GM23248 (cell line): Measurements from ENCODE around the gene MLST8. TPM values are rescaled to one million over a fixed set of nuclear protein-coding genes. Genes with fewer than 3 reads are reported as not detected.

Experiments
- DNase-seq: peaks from one replicate; pipeline ENCODE4 v3.0.0-alpha.2; 2015
- H2AFZ ChIP-seq: fragments of 200-600 bp; sonication (generic); 2 replicates; pipeline ENCODE4 v1.6.1; 2016; ENCODE audit warnings: antibody characterized with exemption
- H3F3A ChIP-seq: fragments of 200-600 bp; sonication (generic); 2 replicates; pipeline ENCODE4 v1.6.1; 2016; ENCODE audit warnings: mild to moderate bottlenecking, antibody characterized with exemption, mixed run types; ENCODE audit not compliant: insufficient read depth
- H3K27ac ChIP-seq: fragments of 200-600 bp; sonication (generic); 2 replicates; pipeline ENCODE4 v1.5.1; 2016; ENCODE audit warnings: mild to moderate bottlenecking
- H3K27me3 ChIP-seq: fragments of 200-600 bp; sonication (generic); replicated peaks from 2 replicates; pipeline ENCODE4 v1.6.1; 2016; ENCODE audit warnings: mild to moderate bottlenecking; ENCODE audit not compliant: insufficient read depth
- H3K36me3 ChIP-seq: fragments of 200-600 bp; sonication (generic); 2 replicates; pipeline ENCODE4 v1.6.1; 2016; ENCODE audit warnings: low read depth, mild to moderate bottlenecking
- H3K4me1 ChIP-seq: fragments of 200-600 bp; sonication (generic); 2 replicates; pipeline ENCODE4 v1.6.1; 2016; ENCODE audit warnings: mild to moderate bottlenecking; ENCODE audit not compliant: insufficient read depth
- H3K4me2 ChIP-seq: fragments of 200-600 bp; sonication (generic); one replicate; pipeline ENCODE4 v1.6.1; 2016; ENCODE audit warnings: mild to moderate bottlenecking; ENCODE audit not compliant: unreplicated experiment
- H3K4me3 ChIP-seq: fragments of 200-600 bp; sonication (generic); 2 replicates; pipeline ENCODE4 v1.5.1; 2016; ENCODE audit warnings: mild to moderate bottlenecking
- H3K79me2 ChIP-seq: fragments of 200-600 bp; sonication (generic); 2 replicates; pipeline ENCODE4 v1.6.1; 2016; ENCODE audit warnings: mild to moderate bottlenecking; ENCODE audit not compliant: insufficient read depth
- H3K9ac ChIP-seq: fragments of 200-600 bp; sonication (generic); 2 replicates; pipeline ENCODE4 v1.6.1; 2016; ENCODE audit warnings: mild to moderate bottlenecking
- H3K9me2 ChIP-seq: fragments of 200-600 bp; sonication (generic); 2 replicates; pipeline ENCODE4 v1.6.1; 2016; ENCODE audit warnings: mixed run types, mild to moderate bottlenecking, moderate library complexity; ENCODE audit not compliant: insufficient read depth
- H3K9me3 ChIP-seq: fragments of 200-600 bp; sonication (generic); one replicate; pipeline ENCODE4 v1.6.1; 2017; ENCODE audit warnings: low read depth
- H4K20me1 ChIP-seq: fragments of 200-600 bp; sonication (generic); 2 replicates; pipeline ENCODE4 v1.6.0; 2016; ENCODE audit not compliant: insufficient read depth
- EZH2 ChIP-seq: fragments of 200-600 bp; sonication (generic); IDR thresholded peaks from 2 replicates; pipeline ENCODE4 v1.6.1; 2018; ENCODE audit warnings: antibody characterized with exemption, mild to moderate bottlenecking; ENCODE audit not compliant: insufficient read depth, poor library complexity, severe bottlenecking
- EZH2phosphoT487 ChIP-seq: fragments of 200-600 bp; sonication (generic); IDR thresholded peaks from 2 replicates; pipeline ENCODE4 v1.6.1; 2018; ENCODE audit warnings: antibody characterized with exemption, moderate library complexity, mild to moderate bottlenecking, low read depth; ENCODE audit not compliant: insufficient read depth
- WGBS, 2 experiments: methylation state at CpG; one replicate each; pipeline ENCODE4 v1.1.6; 2015 to 2017; ENCODE audit warnings: low lambda C conversion rate in 2 of 2, low coverage in 1 of 2; ENCODE audit errors: missing lambda C conversion rate in 2 of 2; 5-methylcytosine and 5-hydroxymethylcytosine counted together
- in situ Hi-C: fragments of 300-500 bp; cut with MboI; formaldehyde crosslinking; loops from 2 replicates; pipeline ENCODE4 v1.15.0; 2020
- polyA plus RNA-seq: library from polyadenylated mRNA; unstranded; fragments of >200 nt; fragmentation: Nextera tagmentation; extraction: Ambion mirVana; gene quantifications from 2 replicates; pipeline ENCODE4 v1.2.1, GENCODE V29; 2016
- total RNA-seq: library from RNA; depleted of rRNA; stranded (reverse); fragments of >200 nt; shearing (Covaris generic); gene quantifications from 2 replicates; pipeline ENCODE4 v1.2.3, GENCODE V29; 2014

The MLST8 gene
- total and polyA plus RNA-seq, 2 experiments from 2014 or later = 46.5 to 62.9 TPM

DNA sequence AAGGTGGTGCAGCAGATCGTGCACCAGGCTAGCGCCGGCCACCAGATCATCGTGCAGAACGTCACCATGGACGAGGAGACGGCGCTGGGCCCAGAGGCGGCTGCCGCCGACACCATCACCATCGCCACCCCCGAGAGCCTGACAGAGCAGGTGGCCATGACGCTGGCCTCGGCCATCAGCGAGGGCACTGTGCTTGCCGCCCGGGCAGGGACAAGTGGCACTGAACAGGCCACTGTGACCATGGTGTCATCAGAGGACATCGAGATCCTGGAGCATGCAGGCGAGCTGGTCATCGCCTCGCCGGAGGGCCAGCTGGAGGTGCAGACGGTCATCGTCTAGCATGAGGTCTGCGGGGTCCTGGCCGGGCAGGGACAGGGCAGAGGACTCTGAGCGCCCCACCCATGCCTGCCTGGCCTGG, 30.0 kb downstream of the MLST8 start:
- TF ChIP-seq EZH2phosphoT487 (no peak), EZH2 (no peak)
- H2AFZ ChIP-seq = no peak overlapping the region

DNA sequence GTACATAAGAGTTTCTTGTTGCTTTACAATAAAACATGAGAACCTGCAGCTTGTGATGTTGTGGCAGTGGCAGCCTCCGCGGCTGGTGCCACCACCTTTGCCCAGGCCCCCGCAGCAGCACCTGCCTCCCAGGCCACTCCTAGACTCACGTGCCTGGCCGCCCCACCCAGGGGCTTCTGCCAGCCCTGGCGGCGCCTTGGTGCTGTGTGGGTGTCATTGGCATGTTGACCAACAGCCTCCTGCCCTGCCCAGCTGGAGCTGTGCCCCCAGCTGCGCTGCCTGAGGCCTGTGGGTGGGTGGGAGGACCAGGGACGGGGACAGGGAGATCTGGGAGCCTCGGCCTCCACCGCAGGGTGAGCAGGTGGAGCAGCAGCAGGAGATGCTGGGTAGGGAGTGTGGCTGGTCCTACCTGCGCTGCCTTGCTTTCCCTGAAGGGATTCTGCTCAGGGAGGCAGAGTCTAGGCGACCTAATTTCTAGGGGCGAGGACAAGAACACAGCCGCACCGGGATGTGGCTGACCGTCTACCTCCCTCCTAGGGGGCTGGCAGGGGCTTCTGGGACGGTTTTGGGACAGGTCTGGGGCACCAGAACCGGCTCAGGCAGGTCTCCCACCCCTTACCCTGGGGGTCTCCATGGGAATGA, 30.6 kb downstream of the MLST8 start:
- Histone ChIP-seq H4K20me1 (no peaks in the 10 kb centered on the region), H3K9me2 (no peaks in the 10 kb centered on the region), H3K36me3 (no peaks in the 10 kb centered on the region), H3K4me2 (no peak overlapping the region), H3K9me3 (no peaks in the 10 kb centered on the region), H3F3A (no peaks in the 10 kb centered on the region), H3K4me1 (no peaks in the 10 kb centered on the region), H3K9ac (no peak overlapping the region), H3K27me3 (no peaks in the 10 kb centered on the region), H2AFZ (no peak overlapping the region), H3K27ac (no peak overlapping the region), H3K4me3 (no peak overlapping the region), H3K79me2 (no peaks in the 10 kb centered on the region)
- no peak for DNase-seq
- no peak for TF ChIP-seq EZH2
- no peak for TF ChIP-seq EZH2phosphoT487
- in situ Hi-C loops = no loop called here
- WGBS, 2 experiments = 52 to 55% methylated on average over 12 to 19 of the region's 19 CpGs

More for the DNA sequence above, 30.0 kb downstream of the MLST8 start:
- H3K9me2 ChIP-seq = no peaks in the 10 kb centered on the region
- no peak overlapping the region for H3K27ac ChIP-seq
- H3K27me3 ChIP-seq = no peaks in the 10 kb centered on the region
- H3K36me3 ChIP-seq = no peaks in the 10 kb centered on the region
- no peak overlapping the region for H3K4me2 ChIP-seq
- no peak for DNase-seq
- no peak overlapping the region for H3K9ac ChIP-seq
- H3K4me1 ChIP-seq = no peaks in the 10 kb centered on the region
- no peaks in the 10 kb centered on the region for H3K9me3 ChIP-seq
- no peaks in the 10 kb centered on the region for H3F3A ChIP-seq
- in situ Hi-C loops = no loop called here
- WGBS, 2 experiments = 93% methylated on average over 27 to 28 of the region's 28 CpGs
- no peaks in the 10 kb centered on the region for H4K20me1 ChIP-seq
- H3K79me2 ChIP-seq = no peaks in the 10 kb centered on the region
- H3K4me3 ChIP-seq = no peak overlapping the region

- no peaks in the 10 kb centered on the region for H3K36me3 ChIP-seq
- H3K9ac ChIP-seq = peak within 1 kb of the TSS; percentile 9
- H3K4me3 ChIP-seq = peak within 1 kb of the TSS; percentile 53
- no peaks in the 10 kb centered on the region for H3K4me1 ChIP-seq
- no peaks in the 10 kb centered on the region for H3F3A ChIP-seq
- H3K4me2 ChIP-seq = peak within 1 kb of the TSS; percentile 53
- peak; percentile 76 for DNase-seq
- no peaks in the 10 kb centered on the region for H3K27me3 ChIP-seq
- WGBS, 2 experiments = 3 to 4% methylated on average over 40 to 48 of the region's 64 CpGs
- in situ Hi-C loops = no loop called here
- no peaks in the 10 kb centered on the region for H3K79me2 ChIP-seq
- no peak within 1 kb of the TSS for H2AFZ ChIP-seq
- H3K9me2 ChIP-seq = no peaks in the 10 kb centered on the region
- no peak within 1 kb of the TSS for H3K27ac ChIP-seq
- no peaks in the 10 kb centered on the region for H4K20me1 ChIP-seq
- TF ChIP-seq EZH2phosphoT487 (no peak), EZH2 (no peak)
- H3K9me3 ChIP-seq = no peaks in the 10 kb centered on the region
Measured at GRCh38 chr16:2236337-2237101, 31.3 kb downstream of the MLST8 start, which contains the start of gene DNASE1L2. DNASE1L2 (plus strand) TSS chr16:2236444; CDS start chr16:2236817, 373 bp downstream.

- no peak for DNase-seq
- H3K36me3 ChIP-seq = peaks cover under 1% of the 10 kb centered on the region; the same call in 1 of the 2 replicates
- in situ Hi-C loops = no loop called here
- TF ChIP-seq EZH2phosphoT487 (no peak), EZH2 (no peak)
- no peaks in the 10 kb centered on the region for H3K4me1 ChIP-seq
- H2AFZ ChIP-seq = no peak overlapping the region
- no peaks in the 10 kb centered on the region for H3F3A ChIP-seq
- no peak overlapping the region for H3K27ac ChIP-seq
- WGBS, 2 experiments = 5 to 10% methylated on average over 22 to 38 of the region's 40 CpGs
- no peaks in the 10 kb centered on the region for H3K9me2 ChIP-seq
- no peaks in the 10 kb centered on the region for H4K20me1 ChIP-seq
- H3K9ac ChIP-seq = peak overlapping the region; percentile 9; the same call in 1 of the 2 replicates
- H3K4me3 ChIP-seq = peak overlapping the region; percentile 53
- peak overlapping the region; percentile 53 for H3K4me2 ChIP-seq
- no peaks in the 10 kb centered on the region for H3K79me2 ChIP-seq
- no peaks in the 10 kb centered on the region for H3K9me3 ChIP-seq
- no peaks in the 10 kb centered on the region for H3K27me3 ChIP-seq
Measured at GRCh38 chr16:2237102-2237482, 31.8 kb downstream of the MLST8 start.
